Measurements from ENCODE around the gene KLHL30. TPM values are rescaled to one million over a fixed set of nuclear protein-coding genes. Genes with fewer than 3 reads are reported as not detected.
"Not testable (repeated sequence)": the region's sequence is repeated elsewhere in the genome, so short reads cannot be mapped to it uniquely, and the experiment has no call there.

Gene KLHL30
- total RNA-seq, 2 donors from 2014 or later: not detected

DNA sequence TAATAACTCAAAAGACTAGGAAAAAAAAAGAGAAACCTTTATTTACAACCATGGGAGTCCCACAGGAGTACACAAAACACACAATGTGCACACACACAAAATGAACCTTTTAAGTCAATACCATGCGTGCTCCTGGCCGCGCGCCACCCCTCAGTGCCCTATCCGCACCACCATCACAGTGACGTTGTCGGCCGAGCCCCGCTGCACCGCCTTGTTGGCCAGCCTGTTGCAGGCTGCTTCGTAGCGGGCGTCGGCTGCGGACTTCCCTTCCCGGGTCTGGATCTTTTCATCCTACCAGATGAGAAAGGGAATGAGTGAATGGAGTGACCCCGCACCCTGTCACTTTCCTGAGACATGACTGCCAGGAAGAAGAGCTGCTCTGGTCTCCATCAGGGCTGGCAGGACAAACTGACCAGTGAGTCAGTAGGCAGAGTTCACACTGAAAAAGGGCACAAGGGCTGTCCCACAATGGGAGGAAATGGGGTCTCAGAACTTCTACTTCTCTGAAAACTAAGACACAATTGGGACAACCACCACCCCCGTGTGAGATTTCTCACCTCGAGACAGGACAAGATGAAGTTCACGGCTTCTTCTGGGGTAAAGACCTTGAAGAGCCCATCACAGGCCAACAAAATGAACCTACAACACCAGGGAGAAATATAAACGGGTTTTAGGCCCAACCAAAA is 32.1 kb downstream of the KLHL30 start:
- H3K27ac Mint-ChIP-seq: peak overlapping the region in 1 of 2 donors; percentile 75
- no peaks in the 10 kb centered on the region for H3K9me3 Mint-ChIP-seq
- H3K36me3 Mint-ChIP-seq: peaks cover 0 to 6% of the 10 kb centered on the region in 2 donors
- no peak for ATAC-seq
- DNase-seq (ENCODE audit: low spot score in 2 of 2): no peak

DNA sequence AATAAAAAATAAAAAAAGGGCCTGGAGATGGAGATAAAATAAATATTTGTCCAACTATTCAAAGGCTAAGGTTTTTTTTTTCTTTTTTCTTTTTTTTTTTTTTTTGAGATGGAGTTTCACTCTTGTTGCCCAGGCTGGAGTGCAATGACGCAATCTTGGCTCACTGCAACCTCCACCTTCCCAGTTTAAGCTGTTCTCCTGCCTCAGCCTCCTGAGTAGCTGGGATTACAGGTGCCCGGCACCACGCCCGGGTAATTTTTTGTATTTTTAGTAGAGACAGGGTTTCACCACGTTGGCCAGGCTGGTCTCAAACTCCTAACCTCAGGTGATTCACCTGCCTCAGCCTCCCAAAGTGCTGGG is 32.6 kb downstream of the KLHL30 start:
- H3K27ac Mint-ChIP-seq; ATAC-seq; H3K9me3 Mint-ChIP-seq; DNase-seq (ENCODE audit: low spot score in 2 of 2); H3K36me3 Mint-ChIP-seq: not testable (repeated sequence)

DNA sequence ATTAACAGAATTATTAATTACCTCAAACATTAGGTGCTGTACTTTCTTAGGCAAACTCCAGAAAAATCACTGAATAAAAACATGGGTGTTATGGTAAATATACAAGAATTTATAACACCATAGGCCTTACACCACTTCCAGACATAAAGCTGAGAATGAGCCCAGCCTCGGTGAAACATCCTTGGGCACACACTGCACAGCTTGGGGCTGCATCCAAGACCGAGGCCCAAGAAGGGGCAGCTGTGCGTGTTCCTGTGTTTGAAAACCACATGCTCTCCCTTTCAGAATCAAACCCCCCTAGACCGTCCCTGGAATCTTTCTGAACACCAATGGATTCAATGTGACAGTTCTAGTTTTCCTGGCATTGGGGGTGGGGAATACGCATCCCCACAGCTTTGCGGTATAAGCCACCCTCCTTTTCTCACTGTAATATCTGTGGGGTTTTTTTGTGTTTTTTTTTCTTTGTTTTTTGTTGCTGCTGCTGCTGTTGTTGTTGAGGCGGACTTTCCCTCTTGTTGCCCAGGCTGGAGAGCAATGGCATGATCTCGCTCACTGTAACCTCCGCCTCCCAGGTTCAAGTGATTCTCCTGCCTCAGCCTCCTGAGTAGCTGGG is 33.2 kb downstream of the KLHL30 start:
- H3K9me3 Mint-ChIP-seq: no peaks in the 10 kb centered on the region
- DNase-seq (ENCODE audit: low spot score in 2 of 2) (no peak), ATAC-seq (no peak)
- peak overlapping the region in 1 of 2 donors; percentile 44 for H3K27ac Mint-ChIP-seq
- peaks cover 4 to 6% of the 10 kb centered on the region in 2 donors for H3K36me3 Mint-ChIP-seq

DNA sequence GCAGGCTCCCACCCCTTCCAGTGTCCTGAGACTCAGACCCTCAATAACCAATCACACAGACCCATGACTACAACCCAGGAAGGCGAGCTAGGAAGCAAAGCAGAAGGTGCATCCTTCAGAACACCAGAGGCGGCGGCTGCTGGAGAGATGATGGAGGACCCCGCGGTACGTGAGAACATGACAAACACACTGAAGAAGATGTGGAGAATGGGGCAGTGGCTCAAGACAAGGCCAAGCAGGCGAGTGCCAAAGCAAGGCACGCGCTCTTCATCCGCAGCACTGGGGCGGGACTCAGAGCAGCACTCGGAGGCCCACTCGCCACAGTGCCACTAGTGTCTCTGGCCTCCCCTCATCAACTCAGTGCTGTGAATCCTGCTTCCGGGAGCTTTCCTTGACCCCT is 34.0 kb downstream of the KLHL30 start:
- ATAC-seq: no peak
- no peak for DNase-seq (ENCODE audit: low spot score in 2 of 2)
- H3K27ac Mint-ChIP-seq: peak overlapping the region; percentile 33 to 63
- no peaks in the 10 kb centered on the region for H3K9me3 Mint-ChIP-seq
- peaks cover 5 to 6% of the 10 kb centered on the region in 2 donors for H3K36me3 Mint-ChIP-seq

DNA sequence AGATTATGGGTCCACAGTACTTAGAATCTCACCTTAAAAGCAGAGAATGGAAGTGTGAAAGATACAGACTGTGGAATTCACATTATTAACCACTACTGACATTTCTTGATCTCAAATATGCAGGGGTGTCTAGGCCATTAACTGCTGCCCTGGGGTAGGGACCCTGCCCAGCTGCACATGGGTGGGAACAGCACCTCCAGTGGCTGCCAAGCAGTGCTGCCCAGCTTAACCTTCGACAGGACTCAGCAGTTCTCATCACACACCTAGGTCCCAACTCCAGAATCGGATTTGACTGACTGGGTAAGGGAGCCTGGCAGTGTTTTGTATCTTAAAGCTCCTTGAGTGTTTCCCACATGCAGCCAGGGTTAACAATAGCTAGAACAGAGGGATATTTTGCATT is 35.2 kb downstream of the KLHL30 start:
- ATAC-seq (no peak), DNase-seq (ENCODE audit: low spot score in 2 of 2) (no peak)
- Mint-ChIP-seq H3K27ac (peak overlapping the region; percentile 63 to 81), H3K9me3 (no peaks in the 10 kb centered on the region), H3K36me3 (peaks cover 5 to 6% of the 10 kb centered on the region in 2 donors)

DNA sequence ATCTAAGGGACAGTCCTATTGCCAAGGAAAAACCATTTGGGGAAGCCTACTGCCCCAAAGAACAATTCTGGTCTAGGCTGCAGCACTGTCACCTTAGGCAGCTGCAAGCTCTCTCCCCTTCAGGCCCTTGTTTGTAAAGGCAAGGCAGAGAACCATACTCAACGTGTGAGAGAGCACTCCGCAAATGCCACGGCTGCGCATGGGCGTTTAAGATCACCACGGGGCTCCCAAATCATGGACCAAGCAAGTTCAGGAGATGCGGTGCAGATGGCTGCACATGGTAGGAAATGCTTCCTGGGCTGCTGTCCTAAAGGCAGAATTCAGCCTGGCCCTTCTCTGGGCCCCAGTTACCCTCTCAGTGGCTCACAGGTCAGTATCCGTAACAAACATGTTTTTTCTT is 35.8 kb downstream of the KLHL30 start:
- Mint-ChIP-seq H3K27ac (peak overlapping the region in 1 of 2 donors; percentile 81), H3K36me3 (peaks cover 5 to 6% of the 10 kb centered on the region in 2 donors), H3K9me3 (no peaks in the 10 kb centered on the region)
- ATAC-seq: no peak
- no peak for DNase-seq (ENCODE audit: low spot score in 2 of 2)

DNA sequence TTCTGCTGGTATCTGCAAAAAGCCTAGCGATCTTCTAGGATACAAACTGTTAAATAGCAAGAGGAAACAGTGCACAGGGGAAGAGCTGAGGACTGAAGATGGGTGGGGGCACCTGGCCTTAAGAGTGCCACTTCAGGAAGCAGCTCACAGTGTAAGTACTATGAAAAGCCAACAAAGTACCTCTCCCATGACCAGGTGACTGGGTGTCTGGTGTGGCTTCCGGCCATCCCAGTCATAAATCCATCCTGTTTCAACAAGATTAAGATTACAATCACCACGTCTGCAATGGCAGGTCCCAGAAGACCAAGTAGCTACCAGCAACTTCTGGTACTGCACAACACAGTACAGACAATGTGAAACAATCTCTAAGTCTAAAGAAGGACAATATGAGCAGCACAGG is 36.2 kb downstream of the KLHL30 start:
- no peaks in the 10 kb centered on the region for H3K9me3 Mint-ChIP-seq
- ATAC-seq: no peak
- H3K27ac Mint-ChIP-seq: peak overlapping the region in 1 of 2 donors; percentile 50
- peaks cover 5 to 6% of the 10 kb centered on the region in 2 donors for H3K36me3 Mint-ChIP-seq
- no peak for DNase-seq (ENCODE audit: low spot score in 2 of 2)

DNA sequence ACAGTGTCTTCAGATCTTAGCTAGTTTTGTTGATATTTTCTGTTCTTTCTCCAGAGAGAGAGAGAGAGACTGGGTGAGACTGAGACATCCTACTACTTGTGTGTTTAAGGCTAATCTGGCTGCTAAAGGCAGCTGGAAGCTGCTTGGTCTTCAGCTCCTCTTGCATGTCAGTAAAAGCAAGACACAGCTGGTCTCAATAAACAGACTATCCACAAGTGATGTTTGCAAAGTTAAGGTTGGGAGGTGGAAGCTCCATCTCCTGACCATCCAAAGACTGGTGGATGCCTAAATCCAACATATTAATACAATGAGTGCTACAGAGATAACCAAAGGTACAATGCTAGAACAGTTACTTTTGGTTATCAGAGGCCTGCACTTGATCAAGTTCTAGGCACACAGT is 38.1 kb downstream of the KLHL30 start:
- ATAC-seq (no peak), DNase-seq (ENCODE audit: low spot score in 2 of 2) (no peak)
- Mint-ChIP-seq H3K36me3 (peaks cover 5 to 6% of the 10 kb centered on the region in 2 donors), H3K9me3 (no peaks in the 10 kb centered on the region), H3K27ac (peak overlapping the region; percentile 18 to 59)

DNA sequence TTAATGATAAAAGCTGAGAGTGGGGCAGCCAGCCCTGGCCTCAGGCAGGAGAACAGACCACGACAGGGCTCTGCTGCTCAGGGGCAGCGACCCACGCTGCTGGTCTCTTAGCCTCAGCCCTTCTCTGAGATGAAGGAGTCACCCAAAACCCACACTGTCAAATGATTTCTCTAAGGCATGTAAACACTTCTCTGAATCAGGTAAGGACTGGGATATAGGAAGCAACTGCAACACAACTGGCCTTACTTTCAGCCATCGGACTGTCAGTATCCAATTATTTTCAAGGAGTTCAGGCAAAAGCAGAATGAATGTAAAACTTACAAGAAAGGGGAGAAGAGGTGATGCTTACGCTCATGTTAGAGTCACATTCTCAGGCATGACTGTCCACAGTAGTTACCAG is 42.1 kb downstream of the KLHL30 start:
- H3K9me3 Mint-ChIP-seq: no peaks in the 10 kb centered on the region
- ATAC-seq (no peak), DNase-seq (ENCODE audit: low spot score in 2 of 2) (no peak)
- peaks cover 14 to 26% of the 10 kb centered on the region in 2 donors for H3K36me3 Mint-ChIP-seq
- H3K27ac Mint-ChIP-seq: no peak overlapping the region

DNA sequence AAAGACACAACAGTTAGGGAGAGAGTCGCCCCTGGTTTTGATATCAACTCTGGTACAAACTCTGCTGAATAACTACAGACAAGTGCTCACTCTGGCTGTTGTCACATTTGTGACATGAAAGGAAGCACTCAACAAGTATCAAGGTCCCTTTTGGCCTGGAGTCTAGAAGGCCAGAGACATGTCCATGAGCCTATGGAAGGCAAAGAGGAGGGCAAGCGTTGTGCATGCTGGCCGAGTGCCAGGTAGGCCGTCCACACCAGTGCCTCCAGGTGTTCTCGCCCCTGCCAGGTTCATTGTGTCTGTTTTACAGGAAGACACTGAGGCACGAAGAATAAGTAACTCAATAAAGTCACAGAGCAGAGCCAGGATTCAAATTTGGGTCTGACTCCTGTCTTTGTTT is 43.9 kb downstream of the KLHL30 start:
- Mint-ChIP-seq H3K9me3 (no peaks in the 10 kb centered on the region), H3K27ac (no peak overlapping the region), H3K36me3 (peaks cover 14 to 25% of the 10 kb centered on the region in 2 donors)
- no peak for DNase-seq (ENCODE audit: low spot score in 2 of 2)
- ATAC-seq: no peak

DNA sequence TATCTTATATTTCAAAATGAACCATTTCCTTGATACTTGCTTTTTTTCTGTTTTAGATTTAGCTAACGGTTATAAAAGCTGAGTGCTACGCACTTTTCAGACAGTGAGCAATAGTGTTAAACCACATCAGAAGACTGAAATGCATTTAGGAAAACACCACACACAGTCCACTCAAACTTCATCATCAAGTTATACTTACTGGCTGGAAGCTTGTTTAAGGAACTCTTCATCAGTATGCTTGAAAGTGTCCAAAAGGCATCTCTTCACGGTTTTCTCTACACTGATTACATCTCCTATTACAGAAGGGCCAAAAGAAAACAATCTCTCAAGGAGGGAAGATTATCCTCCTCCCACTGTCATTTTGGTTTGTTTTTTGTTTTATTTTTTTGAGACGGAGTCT is 45.4 kb downstream of the KLHL30 start:
- peak in 1 of 2 donors; percentile 57 for ATAC-seq
- H3K9me3 Mint-ChIP-seq: no peaks in the 10 kb centered on the region
- peak overlapping the region in 1 of 2 donors; percentile 69 for H3K27ac Mint-ChIP-seq
- DNase-seq (ENCODE audit: low spot score in 2 of 2): no peak
- H3K36me3 Mint-ChIP-seq: peaks cover 20 to 38% of the 10 kb centered on the region in 2 donors

DNA sequence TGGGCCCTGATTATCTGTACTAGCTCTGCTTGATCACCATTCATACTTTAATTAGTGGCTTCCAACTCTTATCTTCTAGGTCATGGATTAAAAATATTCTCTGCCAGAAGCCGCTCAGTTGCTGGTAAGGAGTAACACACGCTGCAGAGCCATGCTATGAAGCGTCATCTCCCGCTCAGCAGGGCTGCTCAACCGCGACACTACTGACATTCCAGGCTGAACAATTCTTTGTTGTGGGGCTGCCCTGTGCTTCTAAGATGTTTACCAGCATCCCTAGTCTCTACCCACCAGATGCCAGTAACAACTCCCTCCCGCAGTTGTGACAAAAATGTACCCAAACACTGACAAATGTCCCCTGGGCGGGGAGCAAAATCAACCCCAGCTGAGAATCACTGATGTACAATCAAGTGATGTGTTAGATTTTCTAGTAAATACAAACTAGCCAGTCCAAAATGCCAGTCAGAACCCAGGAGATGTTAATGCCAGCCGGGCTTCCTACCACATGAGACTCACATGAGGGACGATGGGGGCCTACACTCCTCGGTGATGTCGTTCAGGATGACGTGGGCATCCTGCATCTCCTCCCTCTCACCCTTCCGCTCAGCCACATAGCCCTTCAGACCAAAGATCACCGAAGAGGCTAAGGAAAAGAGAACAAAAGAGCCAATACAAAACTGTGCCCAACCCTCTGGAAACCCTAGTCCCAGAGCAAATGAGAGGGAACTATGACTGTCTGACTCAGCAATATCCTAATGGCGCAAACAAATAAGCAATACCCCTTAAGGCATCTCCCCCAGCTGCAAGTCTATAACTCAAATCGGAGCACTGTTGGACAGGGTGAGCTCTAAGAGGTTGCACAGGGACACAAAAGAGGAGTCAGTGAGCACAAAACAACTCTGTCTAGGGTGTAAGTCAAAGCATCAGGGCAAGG is 49.4 kb downstream of the KLHL30 start:
- H3K27ac Mint-ChIP-seq: peak overlapping the region; percentile 8 to 16
- peaks cover 15 to 35% of the 10 kb centered on the region in 2 donors for H3K36me3 Mint-ChIP-seq
- H3K9me3 Mint-ChIP-seq: no peaks in the 10 kb centered on the region
- ATAC-seq (no peak), DNase-seq (ENCODE audit: low spot score in 2 of 2) (no peak)

DNA sequence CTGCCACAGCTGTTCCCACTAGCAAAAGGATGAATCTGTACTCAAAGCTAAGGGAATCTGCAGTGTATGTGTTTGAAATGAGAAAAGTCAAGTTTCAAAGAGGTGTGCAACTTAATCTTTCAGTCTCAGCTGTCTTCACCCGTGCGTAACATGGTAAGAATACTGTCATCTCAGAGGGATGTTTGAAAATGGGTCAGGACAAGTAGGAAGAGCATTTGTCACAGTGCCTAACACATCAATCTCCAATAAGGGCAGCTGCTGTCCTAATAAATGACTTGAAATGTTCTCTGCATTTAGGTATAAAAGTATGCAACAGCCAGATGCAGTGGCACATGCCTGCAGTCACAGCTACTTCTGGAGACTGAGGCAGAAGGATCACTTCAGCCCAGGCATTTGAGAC is 52.0 kb downstream of the KLHL30 start:
- H3K36me3 Mint-ChIP-seq: peaks cover 12 to 22% of the 10 kb centered on the region in 2 donors
- no peak for ATAC-seq
- DNase-seq (ENCODE audit: low spot score in 2 of 2): no peak
- H3K9me3 Mint-ChIP-seq: no peaks in the 10 kb centered on the region
- H3K27ac Mint-ChIP-seq: no peak overlapping the region

Other genes with a start within 250 kb of the KLHL30 start
- gene UBE2F, start 171.7 kb upstream of the KLHL30 start, total RNA-seq: 100 to 1,000 TPM in 1 of 2 donors, 10 to 100 TPM in 1; 64.5 to 175 TPM
- gene SCLY, start 77.7 kb upstream of the KLHL30 start, total RNA-seq: 10 to 100 TPM; 58.0 to 75.2 TPM
- under 1 TPM; 0.18 to 0.43 TPM for gene ESPNL, start 38.3 kb upstream of the KLHL30 start, total RNA-seq
- under 1 TPM in 1 of 2 donors, not detected in 1; 0.60 TPM for gene ERFE, start 20.3 kb downstream of the KLHL30 start, total RNA-seq
- gene ILKAP, start 65.0 kb downstream of the KLHL30 start, total RNA-seq: 10 to 100 TPM; 40.7 to 64.8 TPM
- 1 to 10 TPM; 4.7 to 5.1 TPM for gene HES6, start 101.4 kb downstream of the KLHL30 start, total RNA-seq
- 10 to 100 TPM; 11.5 to 15.0 TPM for gene PER2, start 149.9 kb downstream of the KLHL30 start, total RNA-seq
- gene TRAF3IP1, start 181.8 kb downstream of the KLHL30 start, total RNA-seq: 10 to 100 TPM in 1 of 2 donors, 1 to 10 TPM in 1; 1.0 to 11.7 TPM

Data from activated naive CD4-positive, alpha-beta T cell treated with anti-CD3 and anti-CD28 coated beads, Interleukin-2, amount 50 U/mL, for 72 hours (primary cell).